HG03103 (cell line): ENCODE results near the gene UBE2J2.

Experiments used
- ATAC-seq: cut with Tn5 transposase; IDR thresholded peaks from one replicate; pipeline ENCODE4 v1.9.1; 2021; ENCODE audit warnings: low read depth; ENCODE audit not compliant: unreplicated experiment

The UBE2J2 gene

GRCh38 chr1:1282998-1283397, 9.3 kb upstream of the UBE2J2 start:
- no peak for ATAC-seq

DNA sequence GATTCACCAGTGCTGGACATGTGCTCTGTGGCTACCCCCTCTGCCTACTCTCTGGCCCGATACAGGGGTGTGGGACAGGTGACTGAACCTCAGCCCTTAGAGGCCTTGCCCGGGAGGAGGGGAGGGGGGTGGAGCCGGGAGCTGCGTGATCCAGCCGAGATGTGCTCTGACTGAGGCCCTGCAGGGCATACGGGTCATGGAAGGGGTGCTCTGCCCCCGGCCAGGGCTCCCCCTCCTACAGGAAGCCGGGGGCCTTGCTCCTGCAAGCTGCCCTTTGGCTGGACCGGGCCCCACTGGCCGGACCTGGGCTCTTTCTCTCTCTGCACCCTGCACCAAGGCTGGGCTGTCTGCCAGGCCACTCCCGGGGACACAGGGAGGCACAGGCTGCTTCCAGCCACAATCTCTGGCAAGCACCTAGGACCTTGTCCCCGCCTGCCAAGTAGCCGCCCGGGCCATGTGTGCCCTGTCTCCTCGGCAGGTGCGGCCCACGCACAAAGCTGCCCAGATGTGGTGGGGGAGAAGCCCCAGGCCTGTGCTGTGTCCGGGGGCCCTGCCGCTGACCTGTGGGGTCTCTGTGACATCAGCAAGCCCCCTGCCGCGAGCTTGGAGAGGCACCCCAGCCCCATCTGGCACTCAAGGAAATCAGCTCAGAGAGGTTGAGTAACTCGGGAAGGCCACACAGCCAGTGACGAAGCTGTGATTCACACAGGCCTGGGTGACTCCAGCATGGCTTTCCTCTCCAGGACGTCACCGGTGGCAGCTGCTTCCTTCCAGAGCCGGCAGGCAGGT, 8.1 kb upstream of the UBE2J2 start:
- ATAC-seq: no peak

DNA sequence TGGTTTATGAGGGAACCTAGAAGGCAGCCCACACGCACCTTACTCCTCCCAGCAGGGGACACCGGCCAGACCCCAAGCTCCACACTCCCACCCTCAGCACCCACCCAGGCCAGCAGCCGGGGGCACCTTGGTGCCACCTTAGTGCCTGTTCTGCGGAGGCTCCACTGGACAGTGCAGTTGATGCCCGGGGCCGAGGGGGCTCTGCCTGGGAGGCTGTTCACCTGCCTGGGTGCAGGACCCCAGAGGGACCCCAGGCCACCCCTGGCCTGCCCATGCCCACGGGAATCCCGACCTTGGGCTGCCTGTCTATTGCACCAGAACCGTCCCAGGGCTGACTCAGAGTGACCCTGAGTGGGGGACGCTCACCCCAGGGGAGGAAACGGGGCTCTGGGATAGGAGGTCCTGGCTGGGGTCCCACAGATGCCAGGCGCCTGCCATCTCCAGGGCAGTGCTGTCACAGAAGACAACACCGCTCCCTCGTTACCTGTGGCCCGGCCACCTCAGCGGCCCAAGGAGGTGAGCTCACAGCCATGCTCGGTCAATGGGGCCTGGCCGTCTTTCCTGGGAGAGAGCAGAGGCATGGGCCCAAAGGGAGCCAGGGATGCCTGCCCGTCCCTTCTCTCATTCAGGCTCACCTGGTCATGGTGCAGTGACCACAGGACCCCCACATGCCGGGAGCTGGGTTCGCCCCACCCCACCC, 7.3 kb upstream of the UBE2J2 start:
- ATAC-seq: no peak

GRCh38 chr1:1279028-1279427, 5.4 kb upstream of the UBE2J2 start:
- no peak for ATAC-seq

- ATAC-seq: no peak
Measured at GRCh38 chr1:1278620-1279019, 5.0 kb upstream of the UBE2J2 start.

DNA sequence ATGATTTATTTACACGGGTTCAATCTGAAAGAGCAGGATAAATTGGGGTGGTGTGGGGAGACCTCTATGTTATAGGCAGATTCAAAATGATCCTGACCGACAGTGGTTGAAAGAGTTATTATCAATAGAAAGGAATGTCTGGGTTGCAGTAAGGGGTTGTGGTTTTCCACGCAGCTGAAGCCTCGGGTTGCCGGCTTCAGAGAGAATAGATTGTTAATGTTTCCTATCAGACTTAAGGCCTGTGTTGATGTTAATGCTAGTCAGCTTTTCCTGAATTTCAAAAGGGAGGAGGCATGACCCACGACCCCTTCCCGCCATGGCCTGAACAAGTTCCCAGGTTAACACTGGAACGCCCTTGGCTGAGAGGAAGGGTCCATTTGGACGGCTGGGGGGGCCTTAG, 2.2 kb upstream of the UBE2J2 start:
- ATAC-seq: no peak

DNA sequence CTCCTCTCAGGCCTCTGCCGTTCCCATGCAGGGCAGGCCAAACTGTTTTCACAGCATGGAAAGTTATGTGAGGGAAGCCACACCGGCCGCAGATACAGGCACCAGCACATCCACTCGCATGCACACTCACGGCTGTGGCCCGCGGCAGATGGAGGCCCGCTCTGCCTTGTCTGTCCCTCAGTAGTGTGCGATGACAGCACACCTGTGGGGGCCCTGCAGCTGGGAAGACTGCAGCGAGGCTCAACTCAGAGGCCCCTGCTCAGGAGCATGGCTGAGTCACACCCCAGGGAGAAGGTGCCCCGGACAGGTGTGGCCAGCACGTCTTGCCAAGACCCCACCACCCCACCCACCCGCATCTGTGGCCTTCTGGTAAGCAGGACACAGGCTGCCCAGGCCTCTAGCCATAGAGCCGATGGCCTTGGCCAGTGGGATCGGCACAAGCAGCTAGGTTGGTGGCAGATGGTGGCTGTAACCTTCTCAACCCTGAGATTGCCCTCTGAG, 1.3 kb upstream of the UBE2J2 start:
- no peak for ATAC-seq

DNA sequence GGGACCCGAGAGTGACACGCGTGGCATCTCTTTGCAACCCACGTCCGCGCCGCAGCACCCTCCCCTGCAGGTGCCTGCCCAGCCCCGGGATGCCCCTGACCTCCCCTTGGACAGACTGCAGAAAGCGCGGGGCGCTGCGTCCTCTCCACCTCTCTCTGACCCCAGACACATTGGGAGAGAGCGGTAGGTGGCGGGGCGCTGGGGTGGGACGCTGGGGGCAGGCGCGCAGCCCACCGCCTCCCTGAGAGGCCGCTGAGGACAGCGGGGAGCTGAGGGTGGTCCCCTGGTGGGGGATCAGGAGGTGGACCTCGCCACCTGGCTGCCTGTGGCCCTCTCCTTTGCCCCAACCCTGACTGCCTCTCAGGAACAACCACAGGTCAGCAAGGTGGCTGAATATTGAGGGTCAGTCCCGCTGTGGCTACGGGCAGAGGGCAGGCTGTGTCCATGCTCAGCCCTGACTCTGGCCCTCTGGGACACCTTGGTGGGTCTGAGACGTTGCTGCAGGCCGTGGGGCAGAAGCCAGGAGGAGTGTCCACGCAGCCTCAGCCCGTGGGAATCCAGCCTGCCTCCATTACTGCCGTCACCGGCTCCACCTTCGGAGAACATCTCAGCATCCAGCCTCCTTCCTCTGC, 761 bp upstream of the UBE2J2 start:
- no peak for ATAC-seq

GRCh38 chr1:1273209-1273511, 494 bp downstream of the UBE2J2 start:
- no peak for ATAC-seq

GRCh38 chr1:1272341-1273208, 1.1 kb downstream of the UBE2J2 start:
- ATAC-seq: no peak

GRCh38 chr1:1270813-1271212, 2.8 kb downstream of the UBE2J2 start:
- no peak for ATAC-seq

DNA sequence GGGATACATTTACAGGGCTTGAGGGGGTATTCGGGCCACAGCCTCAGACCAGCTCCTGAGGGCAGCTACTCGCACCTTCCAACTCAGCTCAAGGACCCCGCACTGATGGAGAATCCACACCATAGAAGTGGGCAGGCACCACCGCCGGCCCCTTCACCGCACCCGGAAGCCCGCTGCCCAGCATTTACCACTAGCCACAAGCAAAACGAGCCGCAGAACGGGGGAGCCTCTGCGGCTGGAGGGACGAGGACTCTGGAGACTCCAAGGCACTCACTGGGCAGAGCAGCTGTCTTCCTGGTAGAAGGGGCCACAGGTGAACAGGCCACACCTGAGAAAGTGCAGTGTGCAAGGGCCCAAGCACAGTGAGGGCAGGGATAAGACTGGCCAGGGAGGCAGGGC, 5.4 kb downstream of the UBE2J2 start:
- ATAC-seq: no peak

GRCh38 chr1:1267488-1268283, 6.0 kb downstream of the UBE2J2 start:
- ATAC-seq: no peak

GRCh38 chr1:1264868-1265272, 8.8 kb downstream of the UBE2J2 start:
- no peak for ATAC-seq

DNA sequence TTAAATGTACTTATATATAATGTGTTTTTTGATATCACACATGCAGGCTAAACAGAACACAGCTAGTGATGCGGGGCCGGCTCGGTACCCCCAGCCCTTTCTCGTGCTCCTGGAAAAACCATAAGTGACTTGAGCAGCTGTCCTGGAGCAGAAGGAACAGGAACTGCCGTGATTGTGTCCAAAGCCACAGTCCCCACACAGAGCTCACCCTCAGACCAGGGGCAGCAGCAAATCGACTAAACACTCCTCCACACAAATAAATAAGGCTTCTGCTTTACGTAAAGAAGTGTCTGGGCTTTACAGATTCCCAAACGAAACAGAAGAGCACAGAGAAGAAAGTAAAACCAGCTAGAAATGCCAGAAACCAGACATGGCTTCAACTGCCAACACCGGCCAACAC, 9.6 kb downstream of the UBE2J2 start:
- no peak for ATAC-seq

DNA sequence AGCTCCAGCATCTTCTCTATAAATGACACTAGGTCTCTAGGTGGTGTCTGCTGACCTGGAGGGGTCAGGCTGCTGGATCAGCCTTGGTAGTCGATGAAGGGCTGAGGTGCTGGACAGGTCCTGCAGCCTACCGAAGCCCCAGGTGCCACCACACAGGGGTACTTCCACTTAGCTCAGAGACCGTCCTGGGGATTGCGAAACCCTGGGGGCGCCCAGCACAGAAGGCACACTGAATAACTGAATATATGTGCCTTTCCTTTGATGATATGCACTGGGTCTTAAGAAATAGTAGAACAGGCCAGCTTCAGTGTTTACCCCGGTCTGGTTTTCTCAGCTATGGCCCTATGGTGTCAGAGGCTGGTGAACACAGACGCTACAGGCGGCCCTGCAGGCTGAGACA, 10.9 kb downstream of the UBE2J2 start:
- ATAC-seq: no peak

DNA sequence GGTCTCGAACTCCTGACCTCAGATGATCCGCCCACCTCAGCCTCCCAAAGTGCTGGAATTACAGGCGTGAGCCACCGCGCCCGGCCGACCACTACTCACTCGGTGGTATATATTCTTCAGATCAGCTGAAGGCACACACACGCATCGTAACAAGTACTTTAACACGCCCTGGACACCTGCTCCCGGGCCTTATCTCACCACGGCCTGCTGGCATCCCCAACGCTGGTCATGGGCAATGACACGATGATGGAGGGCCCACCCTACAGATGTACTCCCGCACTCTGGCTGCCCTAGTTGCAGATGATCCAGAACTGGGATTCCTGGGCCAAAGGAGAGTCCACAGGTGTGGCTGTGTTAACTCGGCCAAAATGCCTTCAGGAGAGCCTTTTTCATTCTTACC, 11.6 kb downstream of the UBE2J2 start:
- ATAC-seq: no peak

GRCh38 chr1:1260843-1261560, 12.7 kb downstream of the UBE2J2 start:
- no peak for ATAC-seq

GRCh38 chr1:1259951-1260600, 13.6 kb downstream of the UBE2J2 start:
- no peak for ATAC-seq
